Stimulated activated CD8-positive, alpha-beta memory T cell treated with anti-CD3 and anti-CD28 coated beads, Interleukin-7, amount 100 ng/mL, for 48 hours (primary cell): ENCODE measurements around the gene PPP3CB.

Experiments
- DNase-seq, 2 donors: peaks; one replicate each; pipeline ENCODE4 v3.0.0-alpha.2; 2020; ENCODE audit warnings: low read depth in 1 of 2; ENCODE audit errors: extremely low read depth in 1 of 2

PPP3CB gene

DNA sequence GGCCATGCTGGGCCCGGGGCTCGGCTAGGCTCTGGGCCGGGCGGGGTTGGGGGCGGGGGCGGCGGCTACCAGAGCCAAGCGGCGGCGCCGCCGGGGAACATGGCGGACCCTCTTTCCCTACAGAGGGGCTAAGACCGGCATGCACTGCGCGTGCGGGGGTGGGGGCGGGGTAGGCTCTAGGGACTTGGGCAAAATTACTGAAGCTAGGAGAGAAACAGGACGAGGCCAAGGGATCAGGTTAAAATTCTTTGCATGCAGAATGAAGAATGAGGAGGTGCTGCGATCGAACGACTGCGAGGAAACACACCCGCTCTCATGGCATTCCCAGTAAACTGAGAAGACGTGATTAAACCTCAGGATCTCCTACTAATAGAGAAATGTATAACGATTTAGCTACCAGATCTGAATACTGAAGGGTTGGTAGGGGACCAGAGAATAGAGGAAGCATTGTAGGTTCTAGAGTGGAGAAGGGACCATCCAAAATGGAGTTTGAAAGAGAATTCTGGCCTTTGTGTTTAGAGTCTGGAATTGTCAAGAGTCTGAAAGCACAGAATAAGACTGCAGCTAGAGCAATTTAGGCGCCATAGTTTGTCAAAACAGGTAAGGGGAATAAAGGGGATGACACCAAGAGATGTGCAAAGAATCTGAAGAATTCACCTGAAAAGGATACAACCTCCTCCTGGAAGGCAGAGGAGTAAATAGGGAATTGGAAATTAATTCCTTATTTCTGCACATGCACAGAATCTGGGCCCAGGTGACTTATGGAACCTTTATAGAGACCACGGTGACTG is at the start of gene PPP3CB:
TSS of gene PPP3CB (minus strand) at position 141 of the 791 bp plus-strand sequence. CDS start at position 6, 135 bp downstream.
- DNase-seq, result peak; percentile 72 to 85

DNA sequence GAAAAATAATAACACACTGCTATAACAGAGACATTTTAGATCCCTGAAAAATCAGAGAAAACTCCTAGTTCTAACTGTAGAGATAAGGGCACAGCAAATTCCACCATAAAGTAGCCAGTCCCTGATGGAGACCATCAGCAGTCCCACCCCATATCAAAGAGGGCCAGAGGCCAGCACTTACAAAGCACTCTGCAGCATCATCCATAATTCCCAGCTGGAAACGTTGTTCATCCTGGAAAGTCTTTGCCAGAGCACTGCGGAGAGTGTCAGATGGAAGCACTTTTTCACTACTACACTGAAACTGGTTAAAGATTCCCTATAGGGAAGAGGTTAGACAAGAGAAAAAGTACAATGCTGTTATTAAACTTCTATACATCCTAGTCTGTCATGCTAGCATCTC is 49.5 kb upstream of the PPP3CB start:
- no peak for DNase-seq

DNA sequence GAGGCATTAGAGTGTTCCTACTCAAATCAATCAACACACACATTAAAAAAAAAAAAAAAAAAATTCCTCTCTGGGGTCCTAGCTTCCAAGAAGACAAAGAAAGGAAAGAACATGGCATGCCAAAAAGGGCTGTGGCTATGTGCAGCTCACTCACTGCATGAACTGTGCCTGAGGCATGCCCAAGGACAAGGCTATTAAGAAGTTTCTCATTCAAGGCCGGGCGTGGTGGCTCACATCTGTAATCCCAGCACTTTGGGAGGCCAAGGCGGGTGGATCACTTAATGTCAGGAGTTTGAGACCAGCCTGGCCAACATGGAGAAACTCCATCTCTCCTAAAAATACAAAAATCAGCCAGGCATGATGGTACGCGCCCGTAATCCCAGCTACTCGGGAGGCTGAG is 41.9 kb upstream of the PPP3CB start:
- no peak for DNase-seq

DNA sequence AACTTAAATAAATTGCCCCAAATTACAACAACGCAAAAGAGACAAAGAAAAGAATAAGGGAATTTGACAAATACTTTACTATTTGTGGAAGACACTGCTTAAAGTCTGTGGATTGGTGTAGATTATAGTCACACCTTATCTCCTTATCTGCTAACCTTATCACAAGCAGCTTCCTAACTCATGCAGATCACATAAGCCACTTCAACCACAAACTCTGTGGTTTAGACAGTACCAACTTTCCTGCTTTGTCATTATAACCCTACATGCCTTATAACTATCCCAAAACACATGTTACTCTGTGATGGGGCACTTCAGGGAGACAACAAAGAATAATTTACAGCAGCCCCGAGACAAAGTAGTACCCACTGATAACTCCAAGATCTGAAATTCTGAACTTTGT is 41.5 kb upstream of the PPP3CB start:
- DNase-seq, result no peak

- no peak for DNase-seq
These were observed 39.0 kb upstream of the PPP3CB start for GRCh38 chr10:73534857-73535256.

GRCh38 chr10:73529089-73529832 is 33.4 kb upstream of the PPP3CB start:
- DNase-seq, result peak; percentile 0 to 3

- DNase-seq, result no peak
These were observed 26.4 kb upstream of the PPP3CB start for GRCh38 chr10:73522263-73522662.

DNA sequence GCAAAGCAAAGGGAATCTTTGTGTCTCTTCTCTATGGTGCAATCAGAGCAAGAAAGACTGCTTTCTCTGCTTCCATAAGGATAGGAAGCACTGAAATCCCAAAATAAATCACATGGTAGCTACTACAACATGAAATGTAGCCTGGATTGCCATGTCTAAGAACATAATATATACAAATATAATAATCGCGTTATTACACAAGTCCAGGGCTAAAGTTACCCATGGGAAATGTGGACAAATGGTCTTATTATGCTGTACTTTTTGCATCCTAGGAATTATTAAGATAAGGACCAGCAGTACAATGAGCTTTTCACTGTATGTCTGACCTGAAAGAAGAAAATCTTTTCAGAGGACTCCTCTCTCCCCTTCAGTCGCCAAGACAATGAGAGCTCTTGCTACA is 23.5 kb upstream of the PPP3CB start:
- DNase-seq, result no peak

GRCh38 chr10:73517166-73517888 is 21.5 kb upstream of the PPP3CB start:
- no peak for DNase-seq

DNA sequence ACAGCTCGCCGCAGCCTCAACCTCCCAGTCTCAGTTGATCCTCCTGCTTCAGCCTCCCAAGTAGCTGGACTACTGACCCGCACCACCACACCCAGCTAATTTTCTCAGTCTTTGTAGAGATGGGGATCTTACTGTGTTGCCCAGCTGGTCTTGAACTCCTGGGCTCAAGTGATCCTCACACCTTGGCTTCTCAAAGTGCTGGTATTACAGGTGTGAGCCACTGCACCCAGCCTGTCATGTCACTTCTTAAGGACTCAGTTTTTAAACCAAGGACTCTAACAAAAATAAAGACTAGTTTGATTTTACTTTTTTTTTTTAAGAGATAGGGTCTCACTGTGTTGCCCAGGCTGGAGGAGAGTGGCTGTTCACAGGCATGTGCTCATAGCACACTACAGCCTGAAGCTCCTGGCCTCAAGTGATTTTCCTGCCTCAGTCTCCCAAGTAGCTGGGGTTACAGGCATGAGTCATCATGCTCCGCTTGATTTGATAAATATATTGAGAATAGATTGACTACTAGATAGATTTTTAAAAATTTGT is 16.5 kb upstream of the PPP3CB start:
- DNase-seq, result no peak

DNA sequence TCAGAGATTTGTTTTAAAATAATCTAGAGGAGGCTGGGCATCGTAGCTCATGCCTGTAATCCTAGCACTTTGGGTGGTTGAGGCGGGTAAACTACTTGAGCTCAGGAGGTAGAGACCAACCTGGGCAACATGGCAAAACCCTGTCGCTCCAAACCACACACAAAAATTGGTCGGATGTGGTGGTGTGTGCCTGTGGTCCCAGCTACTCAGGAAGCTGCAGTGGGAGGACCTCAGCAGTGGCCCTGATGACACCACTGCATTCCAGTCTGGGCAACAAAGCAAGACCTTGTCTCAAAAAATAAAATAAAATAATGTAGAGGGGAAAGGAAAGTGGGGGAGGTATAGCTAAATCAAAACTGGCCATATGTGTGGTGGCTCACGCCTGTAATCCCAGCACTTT is 13.9 kb upstream of the PPP3CB start:
- no peak for DNase-seq

DNA sequence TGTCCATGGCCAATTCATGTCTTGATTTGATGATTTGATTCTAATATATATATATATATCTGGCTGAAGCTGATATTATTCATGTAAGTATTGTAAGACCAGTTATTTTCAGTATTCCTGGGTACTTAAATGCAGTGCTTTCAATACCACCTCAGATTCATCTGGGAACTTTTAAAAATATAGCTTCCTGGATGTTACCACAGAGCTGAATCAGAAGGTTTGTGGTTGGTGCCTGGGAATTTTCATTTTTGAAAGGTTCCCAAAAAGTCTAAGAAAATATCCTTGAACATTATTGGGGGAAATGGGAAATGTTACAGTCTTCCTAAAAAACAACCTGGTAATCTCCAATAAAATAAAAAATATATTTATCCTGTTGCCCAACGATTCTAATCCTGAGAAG is 10.7 kb upstream of the PPP3CB start:
- DNase-seq, result no peak

DNA sequence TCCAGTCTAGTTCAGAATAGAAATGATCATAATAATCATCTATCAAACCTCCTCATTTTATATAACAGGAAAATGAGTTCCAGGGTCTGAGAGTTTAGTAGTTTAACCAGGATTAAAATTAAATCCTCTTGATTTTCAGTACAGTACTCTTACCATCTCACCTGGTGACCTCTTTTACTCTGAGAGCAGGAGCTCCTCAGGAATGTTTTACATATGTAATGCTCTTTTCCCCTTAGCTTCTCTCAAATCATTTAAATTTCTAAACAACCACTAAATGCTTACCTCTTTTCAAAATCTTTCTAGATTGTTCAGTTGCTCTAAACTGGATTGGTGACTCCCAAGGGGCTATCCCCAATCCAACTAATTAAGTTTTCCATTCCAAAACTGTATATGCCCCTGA is 10.2 kb upstream of the PPP3CB start:
- DNase-seq, result no peak

GRCh38 chr10:73503037-73503436 is 7.2 kb upstream of the PPP3CB start:
- DNase-seq, result no peak

- no peak for DNase-seq
These were observed 5.8 kb upstream of the PPP3CB start for GRCh38 chr10:73501651-73502050.

- no peak for DNase-seq
These were observed 1.8 kb upstream of the PPP3CB start for GRCh38 chr10:73497623-73498022.

GRCh38 chr10:73495226-73495883 is 469 bp downstream of the PPP3CB start:
- peak; percentile 80 to 88 for DNase-seq

- no peak for DNase-seq
These were observed 973 bp downstream of the PPP3CB start for GRCh38 chr10:73494877-73495225.

DNA sequence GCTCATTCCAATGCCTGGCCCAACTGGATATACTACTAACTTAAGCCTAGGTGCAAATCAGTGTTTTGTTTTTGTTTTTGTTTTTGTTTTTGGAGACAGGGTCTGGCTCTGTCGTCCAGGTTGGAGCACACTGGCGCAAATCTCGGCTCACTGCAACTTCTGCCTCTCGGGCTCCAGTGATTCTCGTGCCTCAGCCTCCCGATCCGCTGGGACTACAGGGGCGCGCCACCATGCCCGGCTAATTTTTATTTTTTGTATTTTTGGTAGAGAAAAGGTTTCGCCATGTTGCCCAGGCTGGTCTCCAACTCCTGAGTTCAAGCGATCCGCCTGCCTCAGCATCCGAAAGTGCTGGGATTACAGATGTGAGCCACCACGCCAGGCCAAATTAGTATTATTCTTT is 1.6 kb downstream of the PPP3CB start:
- DNase-seq, result no peak

GRCh38 chr10:73493781-73494180 is 2.0 kb downstream of the PPP3CB start:
- DNase-seq, result no peak

- no peak for DNase-seq
These were observed 9.2 kb downstream of the PPP3CB start for GRCh38 chr10:73486601-73487000.
